Measurements from ENCODE around the gene CECR2.

The CECR2 gene

DNA sequence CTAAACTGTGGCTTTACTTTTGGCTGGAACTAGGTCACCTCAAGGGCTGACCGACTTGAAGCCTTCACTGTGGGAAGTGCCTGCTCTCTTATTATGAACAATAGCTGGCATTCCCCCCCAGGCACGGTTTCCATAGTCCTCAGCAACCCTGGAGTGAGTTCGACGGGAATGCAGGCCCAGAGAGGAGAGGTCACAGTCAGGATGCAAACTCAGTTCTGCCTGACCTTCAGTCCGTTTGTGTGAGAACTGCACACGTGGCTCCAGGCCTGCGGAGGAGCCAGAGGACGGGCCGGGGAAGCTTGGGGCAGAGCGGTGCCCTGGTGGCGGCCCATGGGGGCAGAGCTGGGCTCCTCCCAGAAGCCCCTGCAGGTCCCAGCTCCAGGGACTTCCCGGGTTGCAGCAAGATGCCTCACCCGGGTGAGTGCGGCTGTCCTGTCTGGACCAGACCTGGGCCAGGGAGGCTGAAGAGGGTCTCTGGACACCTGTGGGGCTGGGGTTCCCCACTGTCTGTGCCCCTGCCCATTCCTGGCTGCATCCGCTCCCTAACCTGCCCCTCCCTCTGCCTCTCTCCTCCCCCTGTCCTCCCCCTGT lies 211.3 kb downstream of the CECR2 start:
- TF ChIP-seq, protein P1, sequence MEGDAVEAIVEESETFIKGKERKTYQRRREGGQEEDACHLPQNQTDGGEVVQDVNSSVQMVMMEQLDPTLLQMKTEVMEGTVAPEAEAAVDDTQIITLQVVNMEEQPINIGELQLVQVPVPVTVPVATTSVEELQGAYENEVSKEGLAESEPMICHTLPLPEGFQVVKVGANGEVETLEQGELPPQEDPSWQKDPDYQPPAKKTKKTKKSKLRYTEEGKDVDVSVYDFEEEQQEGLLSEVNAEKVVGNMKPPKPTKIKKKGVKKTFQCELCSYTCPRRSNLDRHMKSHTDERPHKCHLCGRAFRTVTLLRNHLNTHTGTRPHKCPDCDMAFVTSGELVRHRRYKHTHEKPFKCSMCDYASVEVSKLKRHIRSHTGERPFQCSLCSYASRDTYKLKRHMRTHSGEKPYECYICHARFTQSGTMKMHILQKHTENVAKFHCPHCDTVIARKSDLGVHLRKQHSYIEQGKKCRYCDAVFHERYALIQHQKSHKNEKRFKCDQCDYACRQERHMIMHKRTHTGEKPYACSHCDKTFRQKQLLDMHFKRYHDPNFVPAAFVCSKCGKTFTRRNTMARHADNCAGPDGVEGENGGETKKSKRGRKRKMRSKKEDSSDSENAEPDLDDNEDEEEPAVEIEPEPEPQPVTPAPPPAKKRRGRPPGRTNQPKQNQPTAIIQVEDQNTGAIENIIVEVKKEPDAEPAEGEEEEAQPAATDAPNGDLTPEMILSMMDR (IDR thresholded peaks at IDR 0.05; ENCODE audit: insufficient read depth, low read depth, low read length, missing control alignments) = no peak
- DNase-seq (ENCODE audit: low read depth) = no peak
- no peak overlapping the region for H3K4me3 ChIP-seq (ENCODE audit: low read length)

DNA sequence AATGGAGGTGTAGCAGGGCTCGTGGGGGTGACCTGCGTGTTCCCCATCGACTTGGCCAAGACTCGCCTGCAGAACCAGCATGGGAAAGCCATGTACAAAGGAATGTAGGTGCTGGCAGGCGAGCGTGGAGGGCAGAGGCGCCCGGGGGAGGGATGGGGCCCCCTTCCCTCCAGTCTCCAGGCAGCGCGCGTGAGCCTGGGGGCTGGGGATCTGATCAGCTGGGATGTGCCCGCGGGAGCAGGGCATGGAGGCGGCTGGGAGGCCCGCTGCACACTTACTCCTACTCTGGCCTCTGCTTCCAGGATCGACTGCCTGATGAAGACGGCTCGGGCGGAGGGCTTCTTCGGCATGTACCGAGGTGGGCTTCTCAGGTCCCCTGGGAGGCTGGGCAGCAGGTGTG lies 211.8 kb downstream of the CECR2 start:
- TF ChIP-seq, protein P1 (IDR thresholded peaks at IDR 0.05; ENCODE audit: insufficient read depth, low read depth, low read length, missing control alignments) = no peak
- H3K4me3 ChIP-seq (ENCODE audit: low read length) = no peak overlapping the region
- no peak for DNase-seq (ENCODE audit: low read depth)

DNA sequence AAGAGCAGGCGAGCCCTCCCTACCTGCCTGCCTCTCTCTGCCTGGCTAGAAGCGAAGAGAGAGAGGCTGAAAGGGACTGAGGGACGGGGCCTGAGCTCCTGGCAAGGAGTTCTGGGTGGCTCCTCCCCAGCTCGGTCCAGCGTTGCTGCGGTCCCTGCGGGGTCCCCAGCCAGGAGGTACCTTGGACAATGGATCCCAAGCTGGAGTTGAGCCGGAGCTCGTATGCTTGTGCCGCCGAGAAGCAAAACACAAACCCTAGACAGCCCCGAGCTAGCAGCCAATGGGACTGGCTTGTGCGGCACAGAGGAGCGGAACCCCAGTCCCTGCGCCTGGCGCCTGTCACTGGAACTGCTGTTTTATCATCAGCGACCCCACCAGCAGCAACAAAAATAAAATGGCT lies 212.4 kb downstream of the CECR2 start:
- TF ChIP-seq, protein P1 (IDR thresholded peaks at IDR 0.05; ENCODE audit: insufficient read depth, low read depth, low read length, missing control alignments) = no peak
- no peak overlapping the region for H3K4me3 ChIP-seq (ENCODE audit: low read length)

DNA sequence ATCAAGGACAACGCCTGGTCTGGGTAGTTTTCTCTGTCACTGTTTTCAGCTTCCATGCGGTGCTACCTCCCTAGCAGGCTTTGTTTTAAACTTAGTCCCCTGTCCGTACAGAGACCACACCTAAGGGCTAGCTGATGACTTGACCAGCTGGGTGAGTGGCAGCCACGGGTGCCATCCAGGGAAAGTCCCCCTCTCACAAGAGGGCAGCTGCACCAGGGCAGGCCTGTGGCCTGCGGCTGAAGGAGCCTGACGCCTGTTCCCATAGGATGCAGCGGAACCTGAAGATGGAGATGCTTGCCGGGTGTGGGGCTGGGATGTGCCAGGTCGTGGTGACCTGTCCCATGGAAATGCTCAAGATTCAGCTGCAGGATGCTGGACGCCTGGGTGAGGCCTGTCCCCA lies 213.9 kb downstream of the CECR2 start:
- TF ChIP-seq, protein P1 (IDR thresholded peaks at IDR 0.05; ENCODE audit: insufficient read depth, low read depth, low read length, missing control alignments) = no peak
- no peak for DNase-seq (ENCODE audit: low read depth)
- no peak overlapping the region for H3K4me3 ChIP-seq (ENCODE audit: low read length)

More for the DNA sequence above, 212.4 kb downstream of the CECR2 start:
- DNase-seq (ENCODE audit: low read depth) = no peak

DNA sequence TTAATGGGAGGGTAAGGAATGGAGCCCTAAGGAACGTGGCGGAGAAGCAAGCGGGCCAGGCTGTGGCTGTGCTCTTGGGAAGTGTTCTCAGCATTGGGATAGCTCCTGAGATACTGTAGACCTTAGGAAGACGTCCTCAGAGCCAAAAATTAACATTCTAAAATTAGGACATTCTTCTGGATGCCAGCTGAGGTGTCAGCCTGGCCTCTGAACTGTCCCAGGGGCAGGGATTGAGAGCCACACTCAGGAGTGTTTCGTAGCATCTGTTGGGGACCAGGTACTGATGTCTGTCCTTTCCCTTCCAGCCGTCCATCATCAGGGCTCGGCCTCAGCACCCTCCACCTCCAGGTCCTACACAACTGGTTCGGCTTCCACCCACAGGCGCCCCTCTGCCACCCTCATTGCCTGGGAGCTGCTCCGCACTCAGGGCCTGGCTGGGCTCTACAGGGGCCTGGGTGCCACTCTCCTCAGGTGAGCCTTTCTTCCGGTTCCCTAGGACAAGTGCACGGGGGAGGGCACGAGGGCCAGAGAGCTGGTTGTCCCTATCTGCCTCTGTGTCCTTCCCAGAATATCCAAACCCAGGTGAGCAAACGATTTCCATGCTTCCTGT lies 217.7 kb downstream of the CECR2 start:
- no peak overlapping the region for H3K4me3 ChIP-seq (ENCODE audit: low read length)
- DNase-seq (ENCODE audit: low read depth) = no peak
- TF ChIP-seq, protein P1 (IDR thresholded peaks at IDR 0.05; ENCODE audit: insufficient read depth, low read depth, low read length, missing control alignments) = no peak

DNA sequence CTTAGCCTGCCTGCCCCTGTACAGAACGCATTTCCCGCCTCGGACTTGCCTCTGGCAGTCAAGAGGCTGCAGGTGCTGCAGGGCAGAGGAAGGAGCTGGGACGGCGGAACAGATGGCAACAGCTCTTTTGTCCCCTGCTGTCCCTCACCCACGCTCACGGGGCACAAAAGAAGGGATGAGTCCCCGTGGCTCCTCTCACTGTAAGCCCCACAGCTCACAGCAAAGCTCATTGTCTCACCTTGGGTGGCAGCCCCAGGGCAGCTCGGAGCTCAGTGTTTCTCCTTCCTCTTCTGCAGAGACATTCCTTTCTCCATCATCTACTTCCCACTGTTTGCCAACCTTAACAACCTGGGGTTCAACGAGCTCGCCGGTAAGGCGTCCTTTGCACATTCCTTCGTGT lies 218.4 kb downstream of the CECR2 start:
- TF ChIP-seq, protein P1 (IDR thresholded peaks at IDR 0.05; ENCODE audit: insufficient read depth, low read depth, low read length, missing control alignments) = no peak
- DNase-seq (ENCODE audit: low read depth) = no peak

DNA sequence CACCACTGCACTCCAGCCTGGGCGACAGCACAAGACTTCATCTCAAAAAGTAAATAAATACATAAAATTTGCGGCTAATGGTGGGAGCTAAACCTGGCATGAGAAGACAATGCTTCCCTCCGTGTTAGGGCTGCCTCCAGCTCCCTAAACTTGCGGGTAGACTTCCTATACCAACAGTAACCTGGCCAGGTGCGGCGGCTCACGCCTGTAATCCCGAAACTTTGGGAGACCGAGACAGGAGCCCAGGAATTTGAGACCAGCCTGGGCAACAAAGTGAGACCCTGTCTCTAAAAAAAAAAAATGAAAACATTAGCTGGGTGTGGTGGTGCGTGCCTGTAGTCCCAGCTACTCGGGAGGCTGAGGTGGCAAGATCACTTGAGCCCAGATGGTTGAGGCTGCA lies 219.3 kb downstream of the CECR2 start:
- H3K4me3 ChIP-seq (ENCODE audit: low read length) = no peak overlapping the region
- DNase-seq (ENCODE audit: low read depth) = no peak
- TF ChIP-seq, protein P1 (IDR thresholded peaks at IDR 0.05; ENCODE audit: insufficient read depth, low read depth, low read length, missing control alignments) = no peak

More for the DNA sequence above, 218.4 kb downstream of the CECR2 start:
- no peak overlapping the region for H3K4me3 ChIP-seq (ENCODE audit: low read length)
